HG03571 (cell line): ENCODE measurements around the gene FXYD7.

Experiments
- ATAC-seq: cut with Tn5 transposase; IDR thresholded peaks from one replicate; pipeline ENCODE4 v1.9.1; 2021; ENCODE audit not compliant: unreplicated experiment

FXYD7 gene

DNA sequence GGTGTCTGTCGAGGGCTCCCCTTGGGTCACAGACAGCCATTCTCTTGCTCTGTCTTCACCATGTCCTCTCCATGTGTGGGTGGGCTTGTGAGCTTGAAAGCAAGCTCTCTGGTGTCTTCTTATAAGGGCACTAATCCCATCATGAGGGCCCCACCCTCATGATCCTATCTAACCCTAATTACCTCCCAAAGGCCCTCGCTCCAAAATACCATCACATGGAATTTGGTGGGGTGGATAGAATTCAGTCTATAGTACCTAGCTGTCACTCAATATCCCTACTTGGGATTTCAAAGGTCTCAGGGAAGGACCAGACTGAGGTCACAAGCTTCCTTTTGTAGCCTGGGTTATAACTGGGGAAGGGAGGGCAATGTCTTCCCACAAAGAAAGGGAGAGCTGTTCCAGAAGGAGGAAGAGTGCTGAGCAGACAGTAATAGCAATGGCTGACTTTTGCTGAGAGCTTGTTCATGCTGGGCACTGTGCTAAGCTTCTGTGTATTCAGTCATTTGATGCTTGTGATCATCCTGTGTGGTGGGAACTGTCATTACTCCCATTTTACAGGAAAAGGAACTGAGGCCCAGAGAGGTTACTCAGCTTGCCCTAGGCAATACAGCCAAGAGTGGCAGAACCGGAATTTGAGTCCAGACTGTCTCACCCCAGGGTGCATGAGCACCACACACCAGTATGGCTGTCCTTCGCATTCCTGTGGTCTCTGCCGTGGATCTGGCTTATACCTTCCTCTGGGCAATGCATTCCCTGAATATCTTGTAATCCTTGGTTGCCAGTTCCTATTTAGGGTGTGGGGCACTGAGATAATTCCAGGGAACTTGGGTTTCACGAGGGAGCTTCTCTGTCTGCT, 19.6 kb downstream of the FXYD7 start:
- ATAC-seq, result no peak

GRCh38 chr19:35164418-35164817, 21.4 kb downstream of the FXYD7 start:
- no peak for ATAC-seq

DNA sequence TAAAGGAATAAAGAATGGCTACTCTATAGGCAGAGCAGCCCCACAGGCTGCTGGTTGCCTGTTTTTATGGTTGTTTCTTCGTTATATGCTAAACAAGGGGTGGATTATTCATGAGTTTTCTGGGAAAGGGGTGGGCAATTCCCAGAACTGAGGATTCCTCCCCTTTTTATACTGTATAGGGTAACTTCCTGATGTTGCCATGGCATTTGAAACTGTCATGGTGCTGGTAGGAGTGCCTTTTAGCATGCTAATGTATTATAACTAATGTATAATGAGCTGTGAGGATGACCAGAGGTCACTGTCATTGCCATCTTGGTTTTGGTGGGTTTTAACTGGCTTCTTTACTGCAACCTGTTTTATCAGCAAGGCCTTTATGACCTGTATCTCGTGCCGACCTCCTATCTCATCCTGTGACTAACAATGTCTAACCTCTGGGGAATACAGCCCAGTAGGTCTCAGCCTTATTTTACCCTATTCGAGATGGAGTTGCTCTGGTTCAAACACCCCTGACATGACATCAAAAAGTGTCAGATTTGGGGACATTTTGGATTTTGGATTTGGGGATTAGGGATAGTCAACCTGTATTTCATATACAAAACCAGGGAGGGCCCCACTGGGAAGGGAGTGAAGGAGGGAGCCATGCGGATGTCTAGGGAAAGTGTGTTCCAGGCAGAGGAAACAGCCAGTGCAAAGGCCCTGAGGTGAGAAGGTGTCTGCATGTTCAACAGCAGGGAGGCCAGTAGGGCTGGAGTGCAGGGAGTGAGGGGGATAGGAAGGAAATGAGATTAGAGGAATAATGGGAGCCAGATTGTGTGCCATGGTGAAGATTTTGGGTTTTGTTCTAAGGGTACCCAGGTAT, 22.4 kb downstream of the FXYD7 start:
- no peak for ATAC-seq

DNA sequence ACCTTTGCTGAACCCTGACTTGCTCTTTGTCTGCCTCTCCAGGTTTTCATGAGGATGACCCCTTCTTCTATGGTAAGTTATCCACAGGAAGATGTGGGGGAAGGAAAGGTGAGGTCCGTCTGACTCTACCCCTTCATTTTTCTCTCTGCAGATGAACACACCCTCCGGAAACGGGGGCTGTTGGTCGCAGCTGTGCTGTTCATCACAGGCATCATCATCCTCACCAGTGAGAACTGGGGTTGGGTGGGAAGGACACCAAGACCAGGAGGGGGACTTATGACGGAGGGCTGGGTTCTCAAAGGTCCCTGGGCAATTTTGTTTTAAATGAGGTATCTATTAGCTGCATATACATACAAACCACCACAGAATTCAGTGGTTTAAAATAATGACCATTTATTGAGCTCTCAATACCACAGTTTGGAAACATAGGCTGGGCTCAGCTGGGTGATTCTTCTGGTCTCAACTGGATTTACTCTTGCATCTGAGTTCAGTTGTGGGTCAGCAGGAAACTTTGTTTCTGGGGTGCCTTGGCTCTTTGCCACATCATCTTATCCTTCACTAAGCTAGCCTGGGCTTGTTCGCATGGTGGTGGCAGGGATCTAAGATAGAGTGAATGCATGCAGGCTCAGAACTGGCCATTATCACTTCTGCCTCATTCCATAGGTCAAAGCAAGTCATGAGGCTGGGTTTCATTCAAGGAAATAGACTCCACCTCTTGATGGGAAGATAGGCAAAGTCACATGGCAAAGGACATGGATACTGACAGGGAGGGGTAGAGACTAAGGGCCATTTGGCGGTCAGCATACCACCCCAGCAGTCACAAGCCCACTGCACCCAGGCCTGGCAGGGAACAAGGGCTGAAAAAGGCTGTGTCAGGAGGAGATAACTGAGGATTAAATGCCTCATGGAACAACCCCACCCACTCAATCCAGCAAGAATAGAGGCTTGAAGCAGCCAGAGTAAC, 23.3 kb downstream of the FXYD7 start:
- ATAC-seq, result no peak

DNA sequence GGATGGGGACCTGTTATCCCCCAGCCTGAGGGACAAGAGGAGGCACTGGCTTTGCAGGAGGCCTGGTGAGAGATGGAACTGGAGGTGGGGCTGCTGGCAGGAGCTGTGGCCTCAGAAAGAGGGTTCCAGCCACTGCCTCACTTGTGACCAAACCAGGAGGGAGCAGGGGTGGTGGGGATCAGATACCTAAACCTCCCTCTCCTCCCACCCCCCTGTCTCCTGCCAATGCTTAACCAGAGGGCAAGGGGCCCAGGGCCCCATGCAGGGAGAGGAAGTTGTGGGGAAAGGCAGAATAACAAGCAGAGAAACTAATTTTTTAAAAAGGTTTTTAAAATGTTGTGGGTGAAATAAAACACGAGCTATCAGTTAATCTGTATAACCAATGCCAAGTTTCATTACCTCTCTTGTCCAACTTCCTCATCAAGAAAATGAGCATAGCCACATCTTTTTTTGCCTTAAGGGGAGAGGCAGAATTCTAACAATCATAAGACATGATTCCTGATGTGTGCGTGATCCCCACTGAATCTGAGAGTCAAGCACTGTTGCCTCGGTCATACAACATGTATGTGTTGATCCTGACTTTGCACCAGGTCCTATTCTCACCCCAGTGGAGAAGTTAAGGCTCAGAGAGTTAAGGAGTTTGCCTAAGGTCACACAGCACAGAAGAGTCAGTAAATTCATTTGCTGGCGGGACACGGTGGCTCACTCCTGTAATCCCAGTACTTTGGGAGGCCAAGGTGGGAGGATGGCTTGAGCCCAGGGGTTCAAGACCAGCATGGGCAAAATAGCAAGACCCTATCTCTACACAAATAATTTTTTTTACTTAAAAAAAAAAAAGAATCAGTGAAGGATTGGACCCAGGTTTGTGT, 24.4 kb downstream of the FXYD7 start:
- no peak for ATAC-seq

DNA sequence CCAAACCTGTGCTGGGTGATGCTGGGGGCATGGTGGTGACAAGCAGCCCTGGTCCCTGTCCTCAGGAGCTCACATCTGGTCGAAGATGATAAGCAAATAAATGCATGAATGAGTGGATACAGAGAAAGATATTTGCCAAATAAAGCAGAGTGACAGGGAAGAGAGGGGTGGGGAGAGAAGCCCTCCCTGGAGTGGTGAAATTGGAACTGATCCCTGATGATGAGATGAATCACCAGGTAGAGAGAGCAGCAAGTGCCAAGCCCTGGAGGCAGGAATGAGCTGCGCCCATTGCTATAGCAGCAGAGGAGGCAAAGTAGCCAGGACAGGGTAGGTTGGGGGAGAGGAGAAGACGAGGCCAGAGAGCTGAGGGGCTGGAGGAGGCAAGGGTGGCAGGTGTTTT, 25.1 kb downstream of the FXYD7 start:
- ATAC-seq, result no peak

DNA sequence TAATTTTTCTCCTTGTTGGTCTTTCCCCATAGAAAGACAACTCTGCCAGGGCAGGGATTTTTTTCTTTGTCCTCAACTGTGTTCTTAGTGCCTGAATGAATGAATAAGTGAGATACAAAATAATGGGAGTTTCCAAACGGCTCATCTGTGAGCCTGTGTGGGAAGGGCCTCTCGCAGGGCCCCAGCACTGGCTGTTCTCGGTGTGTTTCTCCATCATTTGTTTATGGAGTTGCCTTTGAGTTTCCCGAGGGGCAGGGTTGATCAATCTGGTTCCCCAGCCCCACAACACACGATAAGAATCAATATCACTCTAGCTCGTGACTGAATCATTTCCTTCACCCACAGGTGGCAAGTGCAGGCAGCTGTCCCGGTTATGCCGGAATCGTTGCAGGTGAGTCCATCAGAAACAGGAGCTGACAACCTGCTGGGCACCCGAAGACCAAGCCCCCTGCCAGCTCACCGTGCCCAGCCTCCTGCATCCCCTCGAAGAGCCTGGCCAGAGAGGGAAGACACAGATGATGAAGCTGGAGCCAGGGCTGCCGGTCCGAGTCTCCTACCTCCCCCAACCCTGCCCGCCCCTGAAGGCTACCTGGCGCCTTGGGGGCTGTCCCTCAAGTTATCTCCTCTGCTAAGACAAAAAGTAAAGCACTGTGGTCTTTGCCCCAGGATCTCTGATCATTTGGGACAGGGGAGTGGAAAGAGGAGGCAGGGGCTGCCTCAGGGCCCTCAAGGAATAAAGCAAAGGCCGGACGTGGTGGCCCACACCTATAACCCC, 26.4 kb downstream of the FXYD7 start:
- no peak for ATAC-seq

GRCh38 chr19:35170359-35171061, 27.5 kb downstream of the FXYD7 start:
- ATAC-seq, result no peak

- ATAC-seq, result no peak
These were observed 28.7 kb downstream of the FXYD7 start for GRCh38 chr19:35171730-35172129.

DNA sequence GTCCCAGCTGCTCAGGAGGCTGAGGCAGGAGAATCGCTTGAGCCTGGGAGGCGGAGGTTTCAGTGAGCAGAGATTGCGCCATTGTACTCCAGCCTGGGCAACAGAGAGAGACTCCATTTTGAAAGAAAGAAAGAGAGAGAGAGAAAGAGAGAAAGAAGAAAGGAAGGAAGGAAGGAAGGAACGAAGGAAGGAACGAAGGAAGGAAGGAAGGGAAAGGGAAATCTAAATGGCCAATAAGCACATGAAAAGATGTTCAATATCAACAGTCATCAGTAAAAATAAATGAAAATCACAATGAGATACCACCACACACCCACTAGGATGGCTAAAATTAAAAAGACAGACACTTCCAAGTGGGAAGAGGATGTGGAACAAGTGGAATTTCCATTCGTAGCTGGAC, 31.2 kb downstream of the FXYD7 start:
- no peak for ATAC-seq

DNA sequence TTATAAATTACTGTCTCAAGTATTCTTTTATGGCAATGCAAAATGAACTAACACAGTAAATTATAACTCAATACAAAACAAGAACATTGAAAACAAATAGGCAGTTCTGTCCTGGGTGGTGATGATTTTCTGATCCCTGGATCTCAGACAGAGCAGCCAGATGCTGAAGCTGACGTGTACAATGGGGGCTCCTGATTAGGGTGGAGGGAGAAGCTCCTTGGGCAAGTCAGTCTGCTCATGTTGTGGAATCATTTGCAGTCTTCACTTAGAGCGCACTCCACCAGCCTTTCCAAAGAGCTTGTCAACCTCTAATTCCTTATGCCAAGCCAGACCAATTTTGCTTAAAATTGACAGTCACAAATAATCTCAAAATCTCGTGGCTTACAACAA, 33.1 kb downstream of the FXYD7 start:
- no peak for ATAC-seq

DNA sequence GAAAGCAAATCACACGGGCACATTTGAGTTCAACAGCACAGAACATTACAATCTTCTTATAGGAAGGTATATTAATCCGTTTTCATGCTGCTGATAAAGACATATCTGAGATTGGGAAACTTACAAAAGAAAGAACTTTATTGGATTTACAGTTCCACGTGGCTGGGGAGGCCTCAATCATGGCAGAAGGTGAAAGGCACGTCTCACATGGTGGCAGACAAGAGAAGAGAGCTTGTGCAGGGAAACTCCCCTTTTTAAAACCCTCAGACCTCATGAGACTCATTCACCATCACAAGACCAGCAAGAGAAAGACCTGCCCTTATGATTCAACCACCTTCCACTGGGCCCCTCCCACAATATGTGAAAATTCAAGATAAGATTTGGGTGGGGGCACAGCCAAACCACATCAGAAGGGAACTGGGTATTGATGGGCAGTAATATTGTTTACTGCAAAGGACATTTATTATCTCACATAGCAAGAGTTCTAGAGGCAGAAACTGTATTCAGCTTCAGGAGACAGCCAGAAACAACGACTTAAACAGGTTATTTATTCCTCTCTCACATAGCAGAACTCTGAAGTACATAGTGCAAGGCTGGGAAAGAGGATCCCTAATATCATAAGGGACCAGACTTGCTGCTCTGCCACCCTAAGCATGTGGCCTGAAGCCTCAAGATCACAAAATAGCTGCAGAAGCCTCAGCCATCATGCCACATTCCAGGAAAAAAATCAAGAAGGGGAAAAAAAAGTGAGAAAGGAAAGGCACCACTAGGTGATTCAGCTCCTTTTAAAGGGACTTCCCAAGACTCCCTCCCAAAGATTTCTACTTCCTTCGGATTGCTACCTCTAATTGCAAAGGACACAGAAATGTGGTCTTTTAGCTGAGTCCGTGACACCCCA, 34.6 kb downstream of the FXYD7 start:
- ATAC-seq, result no peak

DNA sequence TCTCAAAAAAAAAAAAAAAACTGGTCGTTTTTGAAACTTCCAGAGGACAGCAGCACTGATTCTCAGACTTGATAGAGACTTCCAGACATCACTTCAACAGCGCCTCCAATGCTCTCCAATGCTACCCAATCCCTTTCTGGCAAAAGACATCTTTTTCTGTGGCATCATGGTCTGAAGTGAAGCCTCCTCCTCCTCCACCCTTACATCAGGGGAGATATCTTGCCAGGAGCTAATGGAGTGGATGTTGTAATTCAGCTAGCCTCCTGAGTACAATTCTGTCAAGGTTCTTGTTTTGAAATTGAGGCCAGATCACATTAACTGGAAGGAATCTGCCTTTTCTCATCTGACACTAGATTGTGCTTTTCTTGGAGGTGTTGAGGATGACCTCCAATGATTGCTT, 35.6 kb downstream of the FXYD7 start:
- no peak for ATAC-seq

DNA sequence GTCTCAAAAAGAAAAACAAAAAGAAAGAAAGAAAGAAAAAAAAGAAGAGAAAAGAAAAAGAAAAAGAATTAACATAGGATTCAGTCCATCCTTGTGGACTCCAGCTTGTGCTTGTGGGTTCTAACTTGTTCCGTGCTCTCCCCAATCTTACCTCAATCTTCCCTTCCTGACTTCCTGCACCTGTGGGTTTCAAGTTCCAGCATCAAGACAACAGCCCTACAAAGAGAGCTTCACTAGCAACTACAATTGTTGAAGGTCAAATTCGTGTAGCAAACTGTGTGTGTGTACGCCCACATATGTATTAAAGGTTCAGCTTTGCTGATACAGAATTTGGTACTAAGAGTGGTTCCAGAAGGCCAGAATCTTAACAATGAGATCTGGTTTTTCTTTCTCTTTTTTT, 36.8 kb downstream of the FXYD7 start:
- ATAC-seq, result no peak

DNA sequence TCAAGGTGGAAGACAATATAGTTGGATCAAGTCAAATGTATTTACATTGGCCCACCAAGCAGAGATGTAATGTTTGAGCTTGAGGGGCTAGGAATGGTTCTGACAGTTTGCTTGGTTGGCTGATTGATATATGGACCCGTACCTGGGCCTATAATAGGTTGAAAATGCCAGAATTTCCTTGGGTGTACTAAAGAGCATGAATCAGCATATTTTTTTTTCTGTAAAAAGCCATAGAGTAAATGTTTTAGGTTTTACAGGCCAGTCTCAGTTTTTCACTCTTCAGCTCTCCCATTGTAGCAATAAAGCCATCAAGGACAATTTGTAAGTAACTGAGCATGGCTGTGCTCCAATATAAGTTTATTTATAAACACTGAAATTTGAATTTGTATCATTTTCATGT, 38.3 kb downstream of the FXYD7 start:
- ATAC-seq, result no peak

DNA sequence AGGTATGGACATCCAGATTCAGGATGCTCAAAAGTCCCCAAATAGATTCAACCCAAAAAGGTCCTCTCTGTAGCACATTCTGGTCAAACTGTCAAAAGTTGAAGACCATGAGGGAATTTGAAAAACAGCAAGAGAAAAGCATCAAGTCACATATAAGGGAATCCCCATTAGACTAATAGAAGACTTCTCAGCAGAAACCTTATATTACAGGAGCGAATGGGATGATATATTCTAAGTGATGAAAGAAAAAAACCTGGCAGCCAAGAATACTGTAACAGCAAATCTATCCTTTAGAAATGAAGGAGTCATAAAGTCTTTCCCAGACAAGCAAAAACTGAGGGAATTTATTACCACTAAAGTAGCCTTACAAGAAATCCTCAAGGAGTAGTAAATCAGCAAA, 41.2 kb downstream of the FXYD7 start:
- no peak for ATAC-seq

DNA sequence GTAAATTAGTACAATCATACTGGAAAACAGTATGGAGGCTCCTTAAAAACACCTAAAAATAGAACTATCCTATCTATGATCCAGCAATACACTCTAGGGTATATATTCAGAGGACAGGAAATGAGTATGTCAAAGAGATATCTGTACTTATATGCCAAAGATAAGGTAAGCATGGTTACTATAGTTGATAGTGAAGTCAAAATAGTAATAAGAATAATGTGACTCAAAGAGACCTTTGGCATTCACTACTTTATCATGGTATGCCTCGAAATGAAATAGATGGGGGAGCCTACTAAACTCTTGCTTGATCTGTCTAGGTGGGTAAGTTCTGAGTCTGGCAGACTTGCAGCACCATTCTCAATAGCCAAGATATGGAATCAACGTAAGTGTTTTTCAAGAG, 41.8 kb downstream of the FXYD7 start:
- no peak for ATAC-seq
